Uterus (tissue), 2 donors: ENCODE results near the gene ABT1.

Experiments
- CTCF ChIP-seq, 4 experiments: fragments of 200-600 bp in 2 of 4; fragments of 450-650 bp in 2 of 4; sonication (generic) in 2 of 4; IDR thresholded peaks; one replicate each; pipeline ENCODE4 v1.5.1; 2016 to 2019; ENCODE audit warnings: antibody characterized with exemption in 4 of 4, mild to moderate bottlenecking in 2 of 4, moderate library complexity in 1 of 4
- POLR2A ChIP-seq, 2 donors: fragments of 450-650 bp; IDR thresholded peaks; one replicate each; pipeline ENCODE4 v1.6.1; 2016; ENCODE audit warnings: antibody characterized with exemption in 2 of 2, mild to moderate bottlenecking in 1 of 2, moderate library complexity in 1 of 2

- TF ChIP-seq CTCF (IDR thresholded peaks at IDR 0.05) (no peak), POLR2A (IDR thresholded peaks at IDR 0.05) (no peak)
Measured at GRCh38 chr6:26602262-26602661, 5.5 kb downstream of the ABT1 start.
